HG03175 (cell line): ENCODE measurements around the gene ATF4.

Experiments
- ATAC-seq: cut with Tn5 transposase; IDR thresholded peaks from one replicate; pipeline ENCODE4 v1.9.1; 2021; ENCODE audit warnings: mild to moderate bottlenecking, moderate library complexity; ENCODE audit not compliant: unreplicated experiment

The ATF4 gene

GRCh38 chr22:39528080-39528661 is 7.8 kb downstream of the ATF4 start:
- no peak for ATAC-seq

- ATAC-seq: peak; percentile 33
Measured at GRCh38 chr22:39528681-39529486, 8.5 kb downstream of the ATF4 start.

- no peak for ATAC-seq
Measured at GRCh38 chr22:39529487-39529851, 9.1 kb downstream of the ATF4 start.

GRCh38 chr22:39530116-39530515 is 9.8 kb downstream of the ATF4 start:
- no peak for ATAC-seq

- ATAC-seq: no peak
Measured at GRCh38 chr22:39530692-39531331, 10.4 kb downstream of the ATF4 start.

- peak; percentile 80 for ATAC-seq
Measured at GRCh38 chr22:39532215-39533073, 12.1 kb downstream of the ATF4 start, which contains the start of gene RPS19BP1. Gene RPS19BP1 (minus strand): TSS chr22:39532748. CDS start chr22:39532738, 10 bp downstream.

- ATAC-seq: no peak
Measured at GRCh38 chr22:39534092-39534506, 13.7 kb downstream of the ATF4 start.

GRCh38 chr22:39534591-39535356 is 14.4 kb downstream of the ATF4 start:
- ATAC-seq: no peak

GRCh38 chr22:39535357-39535725 is 15.0 kb downstream of the ATF4 start:
- no peak for ATAC-seq

GRCh38 chr22:39535831-39536449 is 15.6 kb downstream of the ATF4 start:
- no peak for ATAC-seq

GRCh38 chr22:39536711-39537110 is 16.3 kb downstream of the ATF4 start:
- ATAC-seq: no peak

- ATAC-seq: no peak
Measured at GRCh38 chr22:39537975-39538374, 17.6 kb downstream of the ATF4 start.

GRCh38 chr22:39543095-39543494 is 22.7 kb downstream of the ATF4 start:
- ATAC-seq: no peak

- no peak for ATAC-seq
Measured at GRCh38 chr22:39545386-39546365, 25.3 kb downstream of the ATF4 start.

GRCh38 chr22:39546889-39547586 is 26.7 kb downstream of the ATF4 start:
- ATAC-seq: no peak

GRCh38 chr22:39547587-39547947 is 27.2 kb downstream of the ATF4 start:
- ATAC-seq: no peak

GRCh38 chr22:39553429-39553828 is 33.1 kb downstream of the ATF4 start:
- no peak for ATAC-seq

GRCh38 chr22:39554151-39554550 is 33.8 kb downstream of the ATF4 start:
- no peak for ATAC-seq
